ENCODE measurements around the gene GINS3.

DNA sequence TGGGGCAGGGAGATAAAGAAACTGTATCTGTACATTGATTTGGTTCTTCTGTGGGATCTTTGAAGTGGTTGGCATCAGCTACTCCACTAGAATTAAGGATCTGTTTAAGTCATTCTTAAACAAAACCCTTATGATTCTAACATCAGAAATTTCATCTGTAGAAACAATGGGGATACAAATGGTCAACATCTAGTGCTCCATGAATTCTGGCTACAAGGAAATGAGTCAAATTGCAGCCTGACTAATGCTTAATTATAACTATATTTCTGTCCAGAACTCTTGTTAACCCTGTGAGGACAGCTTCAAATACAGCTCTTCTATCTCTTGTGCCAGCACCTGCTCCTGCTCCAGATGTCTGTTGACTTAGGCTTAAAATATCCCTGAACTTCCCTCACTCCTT lies 13.9 kb upstream of the GINS3 start:
- TF ChIP-seq POLR2A (IDR thresholded peaks at IDR 0.05), result no peak
- TF ChIP-seq, protein P1, sequence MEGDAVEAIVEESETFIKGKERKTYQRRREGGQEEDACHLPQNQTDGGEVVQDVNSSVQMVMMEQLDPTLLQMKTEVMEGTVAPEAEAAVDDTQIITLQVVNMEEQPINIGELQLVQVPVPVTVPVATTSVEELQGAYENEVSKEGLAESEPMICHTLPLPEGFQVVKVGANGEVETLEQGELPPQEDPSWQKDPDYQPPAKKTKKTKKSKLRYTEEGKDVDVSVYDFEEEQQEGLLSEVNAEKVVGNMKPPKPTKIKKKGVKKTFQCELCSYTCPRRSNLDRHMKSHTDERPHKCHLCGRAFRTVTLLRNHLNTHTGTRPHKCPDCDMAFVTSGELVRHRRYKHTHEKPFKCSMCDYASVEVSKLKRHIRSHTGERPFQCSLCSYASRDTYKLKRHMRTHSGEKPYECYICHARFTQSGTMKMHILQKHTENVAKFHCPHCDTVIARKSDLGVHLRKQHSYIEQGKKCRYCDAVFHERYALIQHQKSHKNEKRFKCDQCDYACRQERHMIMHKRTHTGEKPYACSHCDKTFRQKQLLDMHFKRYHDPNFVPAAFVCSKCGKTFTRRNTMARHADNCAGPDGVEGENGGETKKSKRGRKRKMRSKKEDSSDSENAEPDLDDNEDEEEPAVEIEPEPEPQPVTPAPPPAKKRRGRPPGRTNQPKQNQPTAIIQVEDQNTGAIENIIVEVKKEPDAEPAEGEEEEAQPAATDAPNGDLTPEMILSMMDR (IDR thresholded peaks at IDR 0.05), result no peak

Measured in heart left ventricle (tissue), 13 donors.